Coronary artery (tissue), 2 donors: Measurements from ENCODE around the gene CBX8.

Source experiments
- DNase-seq: peaks from one replicate; pipeline ENCODE4 v3.0.0-alpha.2; 2017; ENCODE audit warnings: low spot score
- H3K27ac ChIP-seq, 2 donors: fragments of 200-600 bp; sonication (generic); one replicate each; pipeline ENCODE4 v1.5.1; 2016 to 2019
- H3K4me3 ChIP-seq: fragments of 200-600 bp; sonication (generic); 2 replicates; pipeline ENCODE4 v1.5.1; 2016; ENCODE audit warnings: mild to moderate bottlenecking, moderate library complexity
- CTCF ChIP-seq: fragments of 200-600 bp; sonication (generic); IDR thresholded peaks from one replicate; pipeline ENCODE4 v1.5.1; 2019; ENCODE audit warnings: antibody characterized with exemption

CBX8 gene

GRCh38 chr17:79771276-79771675, 25.6 kb downstream of the CBX8 start:
- TF ChIP-seq CTCF = no peak
- no peak for DNase-seq
- Histone ChIP-seq H3K27ac (no peak overlapping the region), H3K4me3 (no peak overlapping the region)

DNA sequence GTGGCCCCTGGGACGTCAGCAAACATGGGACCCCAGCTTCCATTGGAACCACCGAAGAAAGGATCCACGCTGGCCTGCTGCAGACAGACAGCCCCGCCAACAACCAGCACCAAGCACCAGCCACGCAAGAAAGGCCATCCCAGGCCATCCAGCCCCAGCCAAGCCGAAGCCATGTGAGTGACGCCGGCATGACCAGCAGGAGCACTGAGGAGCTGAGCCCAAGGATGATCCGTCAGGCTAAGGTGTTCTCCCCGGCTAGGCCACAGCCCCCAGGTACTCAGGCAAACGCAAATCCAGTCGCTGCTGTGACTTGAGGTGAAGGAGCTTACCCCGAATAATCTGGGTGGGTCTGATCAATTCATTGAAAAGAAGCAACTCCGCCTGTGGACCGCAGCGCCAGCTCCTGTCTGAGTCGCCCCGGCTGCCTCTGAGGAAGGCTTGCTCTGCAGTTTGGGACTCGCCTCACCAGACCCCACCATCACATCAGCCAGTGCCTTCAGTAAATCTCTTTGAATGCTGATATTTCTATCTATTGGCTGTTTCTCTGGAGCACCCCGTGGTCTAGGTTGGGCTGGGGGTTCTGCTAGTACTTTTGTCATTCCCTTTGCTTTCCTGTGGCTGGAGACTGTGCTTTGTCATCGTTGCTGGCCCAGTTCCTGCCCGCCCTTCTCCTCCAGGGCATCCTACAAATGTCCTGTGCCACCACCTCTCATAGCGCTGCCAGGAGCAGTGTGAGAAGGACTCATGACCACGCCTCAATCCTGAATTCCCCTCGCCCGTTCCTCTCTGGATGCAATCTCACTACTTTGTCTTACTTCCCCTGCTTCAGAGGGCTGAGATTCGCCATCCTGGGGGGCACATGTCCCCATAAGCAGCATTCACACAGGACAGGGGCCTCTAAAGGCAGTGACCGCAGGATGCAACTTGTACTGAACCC, 27.0 kb downstream of the CBX8 start:
- no peak overlapping the region for H3K4me3 ChIP-seq
- peak; percentile 47 for DNase-seq
- no peak overlapping the region for H3K27ac ChIP-seq
- TF ChIP-seq CTCF = no peak

DNA sequence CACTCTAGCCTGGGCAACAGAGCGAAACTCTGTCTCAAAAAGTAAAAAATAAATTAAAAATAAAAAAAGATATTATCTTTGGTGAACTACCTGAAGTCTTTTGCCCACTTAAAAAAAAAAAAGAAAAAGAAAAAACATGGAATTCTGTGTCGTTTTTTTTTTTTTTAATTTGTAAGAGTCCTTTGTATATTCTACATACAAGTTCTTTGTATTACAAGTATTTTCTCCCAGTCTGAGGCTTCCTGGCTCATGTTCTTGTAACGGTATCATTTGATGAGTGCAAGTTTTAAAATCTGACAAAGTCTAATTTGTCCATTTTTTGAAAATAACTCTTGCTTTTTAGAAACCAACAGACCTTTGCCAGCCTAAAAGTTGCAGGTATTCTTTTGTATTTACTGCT, 31.2 kb downstream of the CBX8 start:
- Histone ChIP-seq H3K27ac (no peak overlapping the region), H3K4me3 (no peak overlapping the region)
- no peak for DNase-seq
- TF ChIP-seq CTCF = no peak

DNA sequence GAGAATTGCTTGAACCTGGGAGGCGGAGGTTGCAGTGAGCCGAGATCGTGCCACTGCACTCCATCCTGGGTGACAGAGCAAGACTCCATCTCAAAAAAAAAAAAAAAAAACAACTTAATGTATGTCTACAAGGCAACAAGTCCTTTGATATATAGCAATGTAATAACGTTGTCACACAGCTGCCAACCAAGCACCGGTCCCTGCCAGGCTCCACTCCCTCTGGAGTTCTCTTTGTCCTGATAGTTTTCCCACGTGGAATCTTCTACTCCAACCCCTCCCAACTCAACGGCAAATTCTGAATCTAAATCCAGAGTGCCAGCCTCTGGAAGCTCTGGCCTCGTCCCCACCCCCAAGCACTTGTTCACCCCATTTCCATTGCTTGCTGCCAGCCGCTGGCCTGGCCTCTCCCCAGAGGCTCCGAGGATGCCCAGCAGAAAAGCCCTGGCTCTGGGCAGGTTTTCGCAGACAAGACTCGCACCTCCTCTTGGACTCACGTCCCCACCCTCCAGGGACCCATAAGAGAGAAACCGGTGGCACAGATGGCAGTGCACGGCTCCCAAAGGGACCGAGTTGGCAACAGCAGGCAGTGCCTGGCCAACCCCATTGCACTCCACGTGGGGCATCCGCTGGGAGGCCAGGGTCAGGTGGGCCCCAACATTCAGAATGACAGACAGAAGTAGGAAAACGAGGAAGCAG, 34.8 kb downstream of the CBX8 start:
- Histone ChIP-seq H3K4me3 (no peak overlapping the region), H3K27ac (no peak overlapping the region)
- no peak for TF ChIP-seq CTCF
- DNase-seq = no peak

GRCh38 chr17:79760197-79760906, 36.5 kb downstream of the CBX8 start:
- H3K4me3 ChIP-seq = no peak overlapping the region
- no peak for TF ChIP-seq CTCF
- H3K27ac ChIP-seq = no peak overlapping the region
- DNase-seq = no peak

DNA sequence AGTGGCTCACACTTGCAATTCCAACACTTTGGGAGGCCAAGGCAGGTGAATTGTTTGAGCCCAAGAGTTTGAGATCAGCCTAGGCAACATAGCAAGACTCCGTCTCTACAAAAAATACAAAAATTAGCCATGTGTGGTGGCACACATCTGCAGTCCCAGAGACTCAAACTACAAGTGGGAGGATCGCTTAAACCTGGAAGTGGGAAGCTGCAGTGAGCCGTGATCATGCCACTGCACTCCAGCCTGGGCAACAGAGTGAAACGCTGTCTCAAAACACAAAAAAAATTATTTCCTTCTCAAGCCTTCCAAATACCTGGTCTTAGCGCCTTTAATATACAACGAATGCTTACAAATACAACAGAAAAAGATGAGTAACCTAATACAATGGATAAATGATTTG, 38.6 kb downstream of the CBX8 start:
- H3K27ac ChIP-seq = no peak overlapping the region
- H3K4me3 ChIP-seq = no peak overlapping the region
- no peak for TF ChIP-seq CTCF
- DNase-seq = no peak
